GM21576 (cell line): ENCODE data around the gene NOX3.
"Not testable (repeated sequence)": the region's sequence is repeated elsewhere in the genome, so short reads cannot be mapped to it uniquely, and the experiment has no call there.

Experiments used
- ATAC-seq: cut with Tn5 transposase; IDR thresholded peaks from one replicate; pipeline ENCODE4 v1.9.1; 2021; ENCODE audit warnings: mild to moderate bottlenecking, moderate library complexity; ENCODE audit not compliant: unreplicated experiment

The NOX3 gene

DNA sequence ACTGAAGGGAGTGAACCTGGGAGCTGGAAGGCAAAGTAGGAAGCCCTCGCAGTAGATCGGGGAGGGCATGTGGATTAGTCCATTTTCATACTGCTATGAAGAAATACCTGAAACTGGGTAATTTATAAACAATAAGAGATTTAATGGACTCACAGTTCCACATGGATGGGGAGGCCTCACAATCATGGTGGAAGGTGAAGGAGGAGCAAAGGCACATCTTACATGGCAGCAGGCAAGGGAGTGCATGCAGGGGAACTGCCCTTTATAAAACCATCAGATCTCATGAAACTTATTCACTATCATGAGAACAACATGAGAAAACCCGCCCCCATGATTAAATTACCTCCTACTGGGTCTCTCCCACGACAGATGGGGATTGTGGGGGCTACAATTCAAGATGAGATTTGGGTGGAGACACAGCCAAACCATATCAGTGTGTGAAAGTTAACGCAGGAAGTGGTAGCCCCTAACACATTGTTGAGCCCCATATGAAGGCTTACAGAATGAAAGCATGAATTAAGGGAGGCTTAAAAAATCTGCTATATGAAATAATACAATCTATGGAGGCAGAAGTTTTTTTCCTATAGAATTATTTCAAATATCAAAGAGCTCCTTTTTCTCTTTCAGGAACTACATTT lies 15.5 kb upstream of the NOX3 start:
- ATAC-seq, result not testable (repeated sequence)

DNA sequence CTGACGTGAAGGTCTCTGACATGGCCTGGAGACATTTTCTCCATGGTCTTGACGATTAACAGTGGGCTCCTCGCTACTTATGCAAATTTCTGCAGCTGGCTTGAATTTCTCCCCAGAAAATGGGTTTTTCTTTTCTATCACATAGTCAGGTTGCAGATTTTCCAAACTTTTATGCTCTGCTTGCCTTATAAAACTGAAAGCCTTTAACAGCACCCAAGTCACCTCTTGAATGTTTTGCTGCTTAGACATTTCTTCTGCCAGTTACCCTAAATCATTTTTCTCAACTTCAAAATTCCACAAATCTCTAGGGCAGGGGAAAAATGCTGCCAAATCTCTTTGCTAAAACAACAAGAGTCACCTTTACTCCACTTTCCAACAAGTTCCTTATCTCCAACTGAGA lies 12.9 kb upstream of the NOX3 start:
- not testable (repeated sequence) for ATAC-seq

DNA sequence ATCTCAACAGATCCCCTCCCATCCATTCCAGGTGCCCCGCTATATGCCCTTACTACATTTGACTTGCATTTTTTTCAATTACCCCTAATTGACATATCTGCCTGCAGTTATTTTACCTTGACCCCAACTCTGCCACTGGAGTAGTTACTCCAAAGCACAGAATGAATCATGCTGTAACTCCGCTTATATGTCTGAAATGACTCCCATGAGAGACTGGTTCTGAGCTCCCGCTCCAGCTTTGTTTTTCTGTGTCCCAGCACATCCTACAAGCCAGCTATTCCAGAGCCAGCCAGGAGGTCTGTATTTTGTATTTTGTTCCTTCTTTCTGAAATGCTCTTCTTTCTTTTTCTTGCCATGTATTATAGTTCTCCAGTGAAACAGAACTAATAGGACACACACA lies 10.9 kb upstream of the NOX3 start:
- ATAC-seq, result no peak

DNA sequence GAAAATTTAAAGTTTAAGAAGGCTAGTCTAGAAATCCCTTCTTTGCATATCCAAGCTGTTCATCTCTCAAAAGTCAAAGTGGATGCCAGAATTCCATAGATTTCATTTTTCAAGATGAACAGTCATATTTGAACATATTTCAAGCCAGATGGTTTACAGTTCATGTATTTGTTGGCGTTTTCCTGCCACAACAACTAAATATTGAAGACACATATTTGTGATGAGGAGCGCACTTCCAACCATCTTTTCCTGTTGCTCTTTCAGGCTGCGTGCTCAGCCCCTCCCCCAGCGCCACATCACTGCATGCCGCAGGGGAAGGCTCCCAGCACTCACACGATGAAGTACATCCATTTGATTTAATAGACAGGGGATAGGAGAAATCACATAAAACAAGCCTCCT lies 5.9 kb upstream of the NOX3 start:
- no peak for ATAC-seq

DNA sequence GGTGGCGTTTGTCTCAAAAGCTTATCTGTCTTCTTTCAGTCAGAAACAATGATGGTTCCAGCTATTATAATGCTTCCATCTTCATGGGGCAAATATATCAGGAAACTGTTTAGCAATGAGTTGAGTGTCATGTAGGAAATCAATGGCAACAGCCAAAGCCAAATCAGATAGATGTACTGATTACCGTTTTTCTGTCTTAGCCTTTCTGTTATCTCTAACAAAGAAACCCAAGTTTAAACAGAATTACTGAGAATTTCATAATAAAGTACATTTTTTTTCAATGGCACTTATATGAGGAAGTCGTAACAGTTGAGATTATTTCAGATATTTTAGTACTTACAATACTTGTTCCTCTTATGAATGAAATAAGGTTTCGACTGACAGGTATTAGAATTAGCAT lies 1.2 kb downstream of the NOX3 start:
- no peak for ATAC-seq

DNA sequence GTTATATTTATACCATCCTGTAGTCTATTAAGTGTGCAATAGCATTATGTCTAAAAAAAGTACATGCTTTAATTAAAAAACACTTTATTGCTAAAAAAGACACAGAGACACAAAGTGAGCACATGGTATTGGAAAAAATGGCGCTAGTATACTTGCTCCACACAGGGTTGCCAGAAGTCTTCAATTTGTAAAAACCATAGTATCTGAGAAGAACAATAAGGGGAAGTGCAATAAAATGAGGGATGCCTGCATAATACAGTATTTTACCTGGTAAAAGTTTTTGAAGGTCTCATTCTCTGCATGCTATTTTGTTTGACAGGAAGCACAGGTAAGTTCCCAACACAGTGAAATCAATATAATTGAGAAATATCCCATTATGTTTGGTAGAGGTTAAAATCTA lies 1.6 kb downstream of the NOX3 start:
- ATAC-seq, result no peak

DNA sequence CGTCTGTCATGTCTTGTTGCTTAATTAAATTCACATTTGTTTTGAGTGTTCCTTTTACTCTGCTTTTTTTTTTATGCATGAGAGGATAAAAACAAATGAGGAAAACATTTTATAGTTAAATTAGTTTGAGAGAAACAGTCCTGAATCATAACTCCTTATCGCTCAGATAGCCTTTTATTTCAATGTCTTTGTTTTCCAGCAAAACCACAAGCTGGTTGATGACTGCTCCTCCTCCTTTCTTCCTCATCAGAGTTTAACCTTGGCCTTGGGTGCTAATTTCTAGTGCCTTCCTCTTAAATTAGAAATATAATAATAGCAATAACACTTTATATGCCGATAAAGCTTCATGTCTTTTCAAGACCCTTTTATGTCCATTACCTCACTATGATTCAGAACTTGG lies 3.1 kb downstream of the NOX3 start:
- ATAC-seq, result no peak

DNA sequence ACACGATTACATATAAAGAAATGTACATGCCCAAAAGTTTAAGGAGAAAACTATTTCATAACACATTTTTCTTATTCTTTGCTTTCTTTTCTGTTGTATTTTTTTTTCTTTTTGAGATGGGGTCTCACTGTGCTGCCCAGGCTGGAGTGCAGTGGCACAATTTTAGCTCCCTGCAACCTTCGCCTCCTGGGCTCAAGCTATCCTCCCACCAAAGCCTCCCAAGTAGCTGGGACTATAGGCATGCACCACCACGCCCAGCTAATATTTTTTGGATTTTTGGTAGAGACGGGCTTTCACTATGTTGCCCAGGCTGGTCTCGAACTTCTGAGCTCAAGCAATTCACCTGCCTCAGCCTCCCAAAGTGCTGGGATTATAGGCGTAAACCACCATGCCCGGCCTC lies 4.1 kb downstream of the NOX3 start:
- ATAC-seq, result not testable (repeated sequence)

DNA sequence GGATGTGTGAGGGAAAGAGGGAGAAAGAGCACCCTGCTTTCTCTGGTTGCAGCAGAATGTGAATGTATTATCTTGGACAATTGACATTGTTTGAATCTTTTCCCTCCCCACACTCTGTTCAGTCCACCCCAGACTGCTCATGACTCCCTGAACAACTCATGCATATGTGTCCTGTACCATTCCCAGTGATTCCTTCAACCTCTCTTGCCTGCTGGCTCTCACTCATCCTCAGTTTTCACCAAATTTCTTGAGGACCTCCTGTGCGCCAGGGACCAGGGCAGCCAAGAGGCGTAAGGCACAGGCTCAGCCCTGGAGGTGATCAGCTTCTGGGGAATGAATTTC lies 5.4 kb downstream of the NOX3 start:
- ATAC-seq, result no peak

DNA sequence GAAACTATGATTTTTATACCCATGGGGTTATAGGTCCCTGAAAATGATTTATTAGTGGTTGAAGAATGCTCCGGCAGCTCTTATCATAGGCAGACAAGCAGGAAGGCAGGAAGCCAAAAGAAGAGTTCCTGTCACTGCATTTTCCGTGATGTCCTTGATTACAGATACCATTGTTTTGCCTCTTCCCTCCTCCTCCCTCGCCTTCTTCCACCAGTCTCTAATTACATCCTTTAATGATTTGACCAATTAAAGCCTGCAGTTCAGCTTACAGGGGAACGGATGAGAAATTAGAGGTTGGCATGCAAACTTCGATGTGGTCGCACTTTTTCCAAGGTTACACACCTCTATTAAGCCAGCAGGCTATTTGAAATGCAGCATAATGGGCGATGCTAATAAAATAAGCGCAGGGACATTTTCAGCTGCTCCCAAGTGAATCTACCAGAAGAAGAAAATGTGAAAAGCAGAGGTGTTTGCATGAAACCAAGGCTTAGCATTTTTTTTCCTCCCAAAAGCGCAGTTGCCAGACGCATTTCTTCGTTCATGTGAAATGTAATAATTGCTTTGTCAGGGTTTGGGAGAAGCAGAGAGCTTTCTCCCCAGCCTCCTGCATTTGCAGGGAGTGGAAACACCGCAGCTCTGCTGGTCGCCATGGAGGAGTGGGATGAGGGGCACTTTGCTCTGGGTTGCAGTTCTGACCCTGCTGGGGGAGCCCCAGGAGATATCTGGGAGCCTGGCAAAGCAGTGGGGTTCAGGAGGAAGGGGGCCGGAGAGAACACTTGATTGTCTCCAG lies 6.0 kb downstream of the NOX3 start:
- ATAC-seq, result no peak

DNA sequence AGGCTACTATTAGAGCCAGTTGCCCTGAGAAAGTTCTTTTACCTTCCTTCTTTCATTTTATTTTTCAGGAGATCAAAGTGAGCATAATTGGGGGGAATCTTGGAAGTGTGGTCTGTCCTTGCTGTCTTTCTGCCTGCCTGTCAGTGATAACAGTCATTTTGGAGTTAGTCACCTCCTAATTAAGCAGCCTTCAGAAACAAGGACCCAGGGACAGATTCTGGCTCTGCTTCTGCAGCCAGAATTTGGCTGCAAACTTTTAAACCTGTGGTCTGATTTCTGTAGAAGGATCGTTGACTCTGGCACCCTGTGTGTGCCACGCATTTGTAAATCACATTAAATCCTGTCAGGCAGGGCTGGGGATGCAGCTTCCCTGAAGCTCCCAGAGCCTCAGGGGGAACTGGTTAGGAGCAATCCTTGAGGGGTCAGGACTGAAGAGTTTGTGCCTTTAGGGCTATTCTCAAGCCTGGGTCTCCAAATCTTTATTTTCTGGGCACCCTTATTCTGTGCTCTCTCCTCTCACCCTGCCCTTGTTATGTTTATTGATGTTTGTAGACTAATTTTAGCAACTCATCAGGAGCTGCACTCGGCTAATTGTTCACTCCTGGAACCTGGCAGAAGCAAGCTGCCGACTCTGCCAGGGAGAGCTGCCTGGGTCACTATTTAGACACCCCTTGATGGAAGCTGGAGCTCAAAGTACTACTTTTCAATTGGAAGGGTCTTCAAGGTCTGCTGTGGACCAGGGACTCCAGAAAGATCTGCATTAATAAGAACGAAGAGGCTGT lies 6.8 kb downstream of the NOX3 start:
- ATAC-seq, result no peak

DNA sequence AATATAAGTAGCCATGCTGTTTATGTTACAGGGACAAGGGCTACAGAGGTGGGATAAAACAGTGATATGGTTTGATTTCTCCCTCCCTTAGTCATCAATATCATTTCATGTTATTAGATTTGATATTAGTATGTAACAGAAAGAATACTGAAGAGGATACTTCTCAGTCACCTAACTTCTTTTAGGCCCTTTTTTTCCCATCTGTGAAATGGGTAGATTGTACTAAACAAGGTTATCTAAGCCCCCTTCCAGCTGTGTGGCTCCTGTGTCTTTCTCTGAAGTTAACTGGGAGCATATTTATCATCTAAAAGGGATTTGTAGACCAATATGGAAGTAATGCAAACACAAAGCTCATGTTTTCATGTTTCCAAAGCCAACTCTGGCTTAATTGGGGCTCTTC lies 7.7 kb downstream of the NOX3 start:
- ATAC-seq, result no peak

DNA sequence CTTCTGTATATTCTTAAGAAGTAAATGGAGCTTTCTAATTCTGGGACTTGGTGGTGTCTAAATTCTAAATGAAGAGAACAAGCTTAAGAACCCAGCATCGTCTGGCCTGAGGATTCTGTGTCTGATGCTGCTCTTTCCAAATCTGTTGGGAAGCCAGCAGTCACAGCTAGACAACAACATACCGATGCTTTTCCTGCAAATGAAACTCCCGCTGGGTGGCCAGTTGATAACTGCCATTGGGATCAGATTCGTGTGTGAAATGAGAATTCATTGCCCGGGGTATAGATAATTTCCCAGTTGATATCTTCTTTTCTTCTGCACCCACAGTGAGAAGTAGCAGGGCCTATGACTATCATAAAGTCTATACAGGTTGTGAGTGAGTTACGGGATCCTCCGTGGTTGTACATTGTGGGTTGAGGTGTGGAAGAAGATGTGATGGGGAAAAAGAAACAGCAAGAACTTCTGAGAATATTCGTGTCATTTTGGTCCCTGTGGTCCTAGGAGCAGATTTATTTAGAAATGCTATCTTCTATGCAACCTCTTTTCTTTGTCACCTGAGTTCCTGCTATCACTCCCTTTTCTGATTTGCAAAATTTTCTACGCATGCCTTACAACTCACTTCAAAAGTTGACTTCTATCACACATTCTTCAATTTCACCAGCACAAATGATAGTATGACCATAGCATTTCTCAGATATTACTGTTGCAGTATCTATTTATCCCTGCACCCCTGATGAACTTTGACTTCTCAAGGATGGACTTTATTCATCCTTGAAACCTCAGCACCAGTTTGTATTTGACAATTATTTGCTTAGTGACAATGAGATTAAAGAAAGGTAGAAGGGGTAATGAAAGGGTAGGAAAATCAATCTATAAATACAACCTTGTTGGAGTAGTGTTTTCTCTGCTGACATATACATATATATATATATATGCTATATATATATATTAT lies 10.4 kb downstream of the NOX3 start:
- ATAC-seq, result no peak

DNA sequence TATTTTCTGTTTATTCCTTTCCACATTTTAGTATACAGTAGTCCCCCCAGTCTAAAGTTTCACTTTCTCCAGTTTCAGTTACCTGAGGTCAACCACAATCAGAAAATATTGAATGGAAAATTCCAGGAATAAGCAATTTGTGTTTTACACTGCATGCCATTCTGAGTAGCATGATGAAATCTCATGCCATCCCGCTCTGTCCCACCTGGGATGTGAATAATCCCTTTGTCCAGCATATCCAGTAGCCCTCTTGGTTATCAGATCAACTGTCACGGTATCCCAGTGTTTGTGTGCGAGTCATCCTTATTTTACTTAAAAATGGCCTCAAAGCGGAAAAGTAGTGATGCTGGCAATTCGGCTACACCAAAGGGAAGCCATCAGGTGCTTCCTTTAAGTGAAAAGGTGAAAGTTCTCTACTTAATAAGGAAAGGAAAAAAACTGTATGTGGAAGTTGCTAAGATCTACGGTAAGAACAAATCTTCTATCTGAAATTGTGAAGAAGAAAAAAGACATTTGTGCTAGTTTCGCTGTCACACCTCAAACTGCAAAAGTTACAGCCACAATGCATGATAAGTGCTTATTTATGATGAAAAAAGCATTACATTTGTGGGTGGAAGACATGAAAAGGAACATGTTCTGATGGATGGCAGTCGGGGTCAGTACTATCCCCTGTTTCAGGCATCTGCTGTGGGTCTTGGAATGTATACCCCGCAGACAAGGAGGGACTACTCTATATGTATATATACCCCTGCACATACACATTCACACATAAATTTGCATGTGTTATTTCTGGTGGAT lies 11.3 kb downstream of the NOX3 start:
- ATAC-seq, result no peak

DNA sequence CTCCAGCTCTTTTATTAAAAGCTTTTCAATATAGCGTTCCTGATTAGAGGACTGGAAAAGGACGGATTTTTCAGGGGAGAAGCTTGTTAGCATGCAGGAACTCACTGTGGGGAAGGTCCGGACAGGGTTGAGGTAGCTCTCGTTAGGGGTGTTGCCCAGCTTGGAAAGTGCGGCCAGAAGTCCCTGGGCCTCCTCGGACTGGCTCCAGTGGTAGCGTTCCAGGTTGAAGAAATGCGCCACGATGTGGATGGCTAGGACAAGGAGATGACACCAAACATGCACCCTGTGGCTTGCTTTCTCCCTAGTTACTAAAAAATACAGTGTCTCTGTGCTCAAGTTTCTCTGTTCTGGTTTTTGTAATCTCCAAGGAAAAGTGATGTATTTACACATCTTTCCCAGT lies 12.5 kb downstream of the NOX3 start:
- ATAC-seq, result no peak

DNA sequence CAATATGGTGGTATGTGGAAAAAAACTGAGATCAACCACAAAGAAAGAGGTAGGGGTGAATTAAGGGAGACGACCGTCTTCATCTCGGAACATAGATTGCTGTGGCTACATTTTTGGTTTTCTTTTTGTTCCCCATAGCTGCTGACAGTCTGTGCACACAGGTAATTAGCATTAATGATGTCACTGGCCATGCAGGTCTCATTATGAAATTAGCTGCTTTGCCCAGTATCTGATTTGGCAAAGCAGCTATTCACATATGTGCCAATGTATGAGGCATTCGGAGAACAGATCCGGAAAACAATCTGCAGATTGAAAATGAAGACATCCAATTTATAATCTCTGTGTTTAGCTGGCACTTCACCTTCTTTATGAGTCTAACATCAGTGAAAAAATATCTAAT lies 13.1 kb downstream of the NOX3 start:
- no peak for ATAC-seq

DNA sequence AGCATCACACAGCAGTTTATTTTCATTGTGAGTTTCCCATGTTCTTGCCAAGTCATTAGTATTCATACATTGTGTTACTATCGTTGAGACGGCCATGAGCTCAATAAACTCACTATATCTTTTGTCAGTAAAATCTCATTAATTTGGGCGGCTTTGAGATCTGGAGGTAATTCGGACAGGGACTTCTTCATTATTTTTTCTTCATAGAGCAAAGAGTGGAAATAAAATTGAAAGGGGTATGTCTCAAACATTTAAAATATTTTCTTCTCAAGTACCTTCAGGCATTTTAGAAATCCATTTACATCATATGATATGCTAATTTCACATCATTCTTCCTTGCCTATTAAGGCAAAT lies 14.6 kb downstream of the NOX3 start:
- ATAC-seq, result no peak

DNA sequence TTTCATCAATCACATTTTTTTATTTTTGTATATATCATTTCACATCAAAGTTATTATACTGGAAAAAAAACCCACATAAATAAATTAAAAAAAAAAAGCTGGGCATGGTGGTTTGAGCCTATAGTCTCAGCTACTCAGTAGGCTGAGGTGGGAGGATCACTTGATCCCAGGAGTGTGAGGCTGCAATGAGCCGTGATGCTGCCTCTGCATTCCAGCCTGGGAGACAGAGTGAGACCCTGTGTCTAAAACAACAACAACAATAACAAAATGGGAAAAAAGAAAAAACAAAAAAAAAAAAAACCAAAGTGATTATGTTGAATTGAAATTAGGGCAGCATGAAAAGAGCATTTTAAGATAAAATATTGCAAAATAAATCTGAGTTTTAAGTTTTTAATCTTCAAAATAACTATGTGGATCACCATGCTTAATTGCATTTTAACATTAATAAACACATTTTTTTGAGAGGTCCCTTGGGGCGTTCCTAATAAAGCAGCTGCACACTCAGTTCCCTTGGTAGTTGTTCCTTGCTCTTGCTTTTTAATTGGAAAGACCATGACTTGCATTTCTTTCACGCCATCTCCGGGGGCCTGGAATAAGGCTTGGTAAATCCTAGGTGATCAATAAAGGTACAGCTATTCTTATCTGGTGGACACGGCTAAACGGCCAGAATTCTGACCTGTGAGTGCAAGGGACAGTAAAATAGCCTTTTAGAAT lies 15.1 kb downstream of the NOX3 start:
- no peak for ATAC-seq

DNA sequence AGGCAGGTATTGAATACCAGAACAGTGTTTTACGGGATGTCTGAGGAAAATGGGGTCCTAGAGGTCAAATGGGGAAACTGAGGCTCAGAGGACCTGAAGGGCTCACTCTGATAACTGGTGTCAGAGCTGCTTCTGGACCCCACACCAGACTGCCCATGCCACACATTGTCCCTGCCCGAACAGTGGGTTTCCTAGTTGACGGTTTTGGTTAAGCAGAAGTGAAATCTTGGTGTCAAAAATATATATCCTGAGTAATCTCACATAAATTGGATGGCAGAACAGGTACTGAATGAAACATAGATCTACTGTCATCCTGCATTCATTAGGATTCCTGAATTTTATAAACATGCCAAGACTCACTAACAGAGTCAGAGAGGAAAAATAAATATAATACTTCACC lies 16.3 kb downstream of the NOX3 start:
- no peak for ATAC-seq
